Measurements from ENCODE around the gene HTT.
"Not testable (repeated sequence)": the region's sequence is repeated elsewhere in the genome, so short reads cannot be mapped to it uniquely, and the experiment has no call there.

HTT gene

DNA sequence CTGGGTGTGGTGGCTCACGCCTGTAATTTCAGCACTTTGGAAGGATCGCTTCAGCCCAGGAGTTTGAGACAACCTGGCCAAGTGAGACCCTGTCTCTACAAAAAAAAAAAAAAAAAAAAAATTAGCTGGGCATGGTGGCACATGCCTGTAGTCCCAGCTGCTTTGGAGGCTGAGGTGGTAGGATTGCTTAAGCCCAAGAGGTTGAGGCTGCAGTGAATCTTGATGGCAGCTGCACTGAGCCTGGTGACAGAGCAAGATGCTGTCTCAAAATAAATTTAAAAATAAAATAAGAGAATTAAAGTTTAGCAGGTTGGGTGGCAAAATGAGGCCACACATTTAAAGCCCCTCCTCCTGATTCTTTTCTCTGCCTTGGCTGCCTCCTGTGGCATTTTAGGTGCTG, 47.1 kb downstream of the HTT start:
- no peak for DNase-seq (ENCODE audit: low read depth)

DNA sequence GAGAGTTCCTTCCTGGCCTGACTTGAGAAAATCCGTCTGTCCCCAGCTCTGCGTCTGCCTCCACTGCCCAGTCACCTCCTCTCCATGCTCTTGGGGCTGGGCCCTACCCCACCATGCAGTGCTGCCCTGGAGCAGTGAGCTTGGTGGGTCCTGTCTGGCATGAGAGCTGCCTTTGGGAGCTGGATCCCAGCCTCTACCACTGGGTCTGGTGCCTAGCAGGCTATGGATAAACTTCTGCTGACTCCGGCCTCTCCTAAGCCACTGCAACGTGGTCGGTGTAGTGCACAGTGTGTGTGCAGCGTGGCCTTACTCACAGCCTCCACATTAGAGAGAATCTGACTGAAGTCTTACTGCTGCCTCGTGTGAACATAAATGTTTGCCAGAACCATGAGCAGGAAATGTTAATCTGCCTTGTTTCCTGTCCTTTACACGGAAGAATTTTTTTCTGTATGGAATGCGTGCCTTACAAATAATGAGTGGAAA, 47.6 kb downstream of the HTT start:
- DNase-seq (ENCODE audit: low read depth), result no peak

DNA sequence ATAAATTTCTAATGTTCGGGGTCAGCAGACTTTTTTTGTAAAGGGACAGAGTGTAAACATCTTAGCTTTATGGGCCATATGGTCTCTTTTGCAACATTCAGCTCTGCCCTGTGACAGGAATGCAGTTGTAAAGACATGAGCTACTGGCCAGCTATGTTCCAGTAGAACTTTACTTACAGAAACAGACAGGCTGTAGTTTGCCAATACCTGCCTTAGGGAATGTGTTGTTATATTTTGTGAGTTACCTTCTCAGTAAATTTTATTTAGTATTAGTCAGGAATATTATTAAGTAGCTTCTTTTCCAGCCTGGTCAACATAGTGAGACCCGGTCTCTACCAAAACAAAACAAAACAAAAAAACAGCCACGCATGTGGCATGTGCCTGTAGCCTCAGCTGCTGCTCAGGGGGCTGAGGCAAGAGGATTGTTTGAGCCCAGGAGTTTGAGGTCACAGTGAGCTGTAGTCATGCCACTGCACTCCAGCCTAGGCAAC, 48.7 kb downstream of the HTT start:
- no peak for DNase-seq (ENCODE audit: low read depth)

DNA sequence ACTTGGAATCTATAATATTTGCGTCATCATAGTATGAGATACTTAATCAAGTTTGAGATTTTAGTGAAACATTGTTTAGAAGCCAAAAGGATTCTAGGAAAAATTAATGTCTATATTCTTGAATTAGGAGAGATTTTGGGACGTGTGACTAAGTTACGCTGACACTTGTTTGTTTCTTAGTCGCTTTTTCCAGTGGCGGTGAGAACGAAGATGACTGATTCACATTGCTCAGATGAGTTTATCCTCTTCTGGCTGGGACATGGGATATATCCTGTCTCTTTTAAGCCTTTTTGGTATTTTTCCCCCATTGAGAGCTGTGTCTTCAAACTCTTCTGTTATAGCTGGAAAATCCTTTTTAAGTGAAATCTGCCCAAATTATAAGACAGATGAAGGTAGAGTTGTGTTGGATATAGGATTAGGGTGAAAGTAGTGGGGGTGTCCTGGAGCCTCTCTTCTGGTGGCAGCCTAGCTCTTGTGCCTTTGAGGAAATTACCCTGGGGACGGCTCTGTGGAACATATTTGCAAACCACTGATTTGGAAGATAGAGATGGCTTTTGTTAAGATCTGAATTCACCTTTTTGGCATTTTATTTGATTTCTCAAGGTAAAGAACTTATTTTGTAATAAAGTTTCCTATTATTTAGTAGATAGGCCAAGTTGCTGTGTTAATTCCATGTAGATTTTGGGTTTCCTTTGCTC, 49.7 kb downstream of the HTT start:
- no peak for DNase-seq (ENCODE audit: low read depth)

DNA sequence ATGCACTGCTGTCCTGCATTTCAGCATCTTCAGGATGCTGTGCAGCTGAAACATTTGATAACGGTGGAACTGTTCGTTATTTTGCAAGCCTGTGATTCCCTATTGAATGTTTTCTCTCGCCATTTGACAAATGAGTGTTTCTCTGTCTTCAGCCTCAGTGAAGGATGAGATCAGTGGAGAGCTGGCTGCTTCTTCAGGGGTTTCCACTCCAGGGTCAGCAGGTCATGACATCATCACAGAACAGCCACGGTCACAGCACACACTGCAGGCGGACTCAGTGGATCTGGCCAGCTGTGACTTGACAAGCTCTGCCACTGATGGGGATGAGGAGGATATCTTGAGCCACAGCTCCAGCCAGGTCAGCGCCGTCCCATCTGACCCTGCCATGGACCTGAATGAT, 52.6 kb downstream of the HTT start:
- no peak for DNase-seq (ENCODE audit: low read depth)

DNA sequence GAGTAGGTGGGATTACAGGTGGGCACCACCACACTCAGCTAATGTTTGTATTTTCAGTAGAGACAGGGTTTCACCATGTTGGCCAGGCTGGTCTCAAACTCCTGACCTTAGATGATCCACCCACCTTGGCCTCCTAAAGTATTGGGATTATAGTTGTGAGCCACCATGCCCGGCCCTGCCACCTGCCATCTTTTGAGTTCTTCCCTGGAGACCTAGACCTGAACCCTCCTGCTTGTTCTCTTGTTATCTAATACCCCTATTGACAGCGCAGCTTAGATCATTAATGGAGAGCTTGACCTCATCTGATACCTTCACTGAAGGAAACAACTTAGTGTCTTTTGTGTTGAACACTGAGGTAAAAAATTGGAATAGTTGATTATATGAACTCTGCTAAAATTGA, 53.6 kb downstream of the HTT start:
- no peak for DNase-seq (ENCODE audit: low read depth)

DNA sequence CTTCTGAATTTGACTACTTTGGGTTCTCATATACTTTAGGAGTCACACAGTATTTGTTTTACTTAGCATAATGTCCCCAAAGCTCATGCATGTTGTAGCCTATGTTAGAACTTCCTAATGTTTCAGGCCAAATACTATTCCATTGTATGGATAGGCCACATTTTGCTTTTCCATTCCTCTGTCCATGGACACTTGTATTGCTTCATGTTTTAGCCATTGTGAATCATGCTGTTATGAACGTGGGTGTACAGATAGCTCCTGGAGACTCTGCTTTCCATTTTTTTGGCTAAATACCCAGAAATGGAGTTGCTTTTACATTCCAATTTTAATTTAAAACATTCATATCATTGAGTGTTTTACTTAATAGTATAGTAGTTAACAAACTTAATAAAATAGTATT, 54.5 kb downstream of the HTT start:
- DNase-seq (ENCODE audit: low read depth), result no peak

DNA sequence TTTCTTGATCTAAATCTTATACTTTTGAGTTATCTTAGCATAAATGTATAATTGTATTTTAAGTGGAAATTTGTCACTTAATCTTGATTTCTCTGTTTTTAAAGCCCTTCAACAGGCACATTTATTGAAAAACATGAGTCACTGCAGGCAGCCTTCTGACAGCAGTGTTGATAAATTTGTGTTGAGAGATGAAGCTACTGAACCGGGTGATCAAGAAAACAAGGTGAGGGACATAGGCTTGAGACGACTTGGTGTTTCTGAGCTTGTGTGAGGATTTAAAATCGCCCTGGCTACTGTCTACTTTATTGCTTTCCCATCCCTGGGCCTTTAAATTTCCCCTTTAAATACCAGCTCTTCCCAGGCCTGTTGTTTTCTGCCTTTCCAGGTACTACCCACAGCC, 55.7 kb downstream of the HTT start:
- DNase-seq (ENCODE audit: low read depth), result no peak

DNA sequence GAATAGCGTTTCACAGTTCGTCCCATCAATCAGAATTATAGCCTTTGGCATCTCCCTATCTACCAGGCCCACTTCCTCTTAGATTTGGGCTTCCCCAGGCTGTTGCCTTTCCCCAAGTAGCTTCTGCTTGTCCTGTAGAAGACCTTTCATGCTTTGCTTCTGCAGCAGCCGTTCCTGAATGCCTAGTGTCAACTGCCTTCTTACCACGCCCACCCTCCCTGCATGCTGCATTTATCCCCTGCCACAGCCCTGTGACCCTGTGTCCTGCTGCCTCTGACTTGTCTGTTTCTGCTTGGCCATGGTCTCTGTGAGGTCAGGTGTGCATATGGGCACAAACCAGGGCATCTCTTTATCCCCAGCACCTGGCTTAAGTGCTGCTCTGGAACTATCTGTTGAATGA, 56.3 kb downstream of the HTT start:
- DNase-seq (ENCODE audit: low read depth), result no peak

DNA sequence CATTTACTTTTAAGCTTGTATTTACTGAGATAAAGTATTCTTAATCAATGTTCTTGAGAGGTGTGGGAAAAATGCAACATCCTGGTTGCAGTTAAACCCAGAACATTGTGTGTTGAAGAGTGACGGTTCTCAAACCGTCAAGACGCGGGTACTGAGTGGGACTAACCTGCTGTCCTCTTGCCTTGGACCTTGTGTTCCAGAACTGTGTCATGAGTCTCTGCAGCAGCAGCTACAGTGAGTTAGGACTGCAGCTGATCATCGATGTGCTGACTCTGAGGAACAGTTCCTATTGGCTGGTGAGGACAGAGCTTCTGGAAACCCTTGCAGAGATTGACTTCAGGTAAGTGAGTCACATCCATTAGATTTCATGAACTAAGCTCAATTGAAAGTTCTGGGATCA, 59.7 kb downstream of the HTT start:
- DNase-seq (ENCODE audit: low read depth), result no peak

DNA sequence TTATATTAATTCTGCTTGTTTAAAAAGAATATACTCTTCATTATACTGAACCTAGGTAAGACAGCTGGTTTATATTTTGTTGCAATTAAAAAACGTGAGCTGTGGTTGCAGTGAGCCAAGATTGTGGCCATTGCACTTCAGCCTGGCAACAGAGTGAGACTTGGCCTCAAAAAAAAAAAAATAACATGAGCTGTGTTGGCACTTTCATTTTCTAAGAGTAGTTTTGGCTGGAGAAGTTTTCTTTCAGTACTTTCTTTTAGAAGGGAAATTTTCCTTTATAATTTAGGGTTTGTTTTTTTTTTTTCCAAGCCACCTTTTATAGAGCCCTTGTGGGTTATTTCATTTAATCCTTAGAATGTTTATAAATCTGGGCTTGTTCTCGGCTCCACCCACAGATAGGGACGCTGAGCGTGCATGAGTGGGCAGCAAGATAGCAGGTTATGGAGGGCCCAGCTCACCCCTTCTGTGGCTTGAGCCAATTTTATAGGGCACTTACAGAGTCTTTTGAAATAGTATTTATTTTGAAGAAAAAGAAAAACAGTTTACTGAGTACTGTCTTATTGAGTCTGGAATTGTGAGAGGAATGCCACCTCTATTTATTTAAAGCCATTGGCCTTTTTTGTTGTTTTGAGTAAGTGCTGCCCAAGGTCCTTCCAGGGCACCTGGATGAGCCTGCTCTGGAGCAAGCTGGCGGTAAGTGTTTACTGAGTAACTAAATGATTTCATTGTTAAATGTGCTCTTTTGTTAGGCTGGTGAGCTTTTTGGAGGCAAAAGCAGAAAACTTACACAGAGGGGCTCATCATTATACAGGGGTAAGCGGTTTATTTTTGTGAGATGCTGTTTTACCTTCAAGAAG, 60.9 kb downstream of the HTT start:
- DNase-seq (ENCODE audit: low read depth), result no peak

DNA sequence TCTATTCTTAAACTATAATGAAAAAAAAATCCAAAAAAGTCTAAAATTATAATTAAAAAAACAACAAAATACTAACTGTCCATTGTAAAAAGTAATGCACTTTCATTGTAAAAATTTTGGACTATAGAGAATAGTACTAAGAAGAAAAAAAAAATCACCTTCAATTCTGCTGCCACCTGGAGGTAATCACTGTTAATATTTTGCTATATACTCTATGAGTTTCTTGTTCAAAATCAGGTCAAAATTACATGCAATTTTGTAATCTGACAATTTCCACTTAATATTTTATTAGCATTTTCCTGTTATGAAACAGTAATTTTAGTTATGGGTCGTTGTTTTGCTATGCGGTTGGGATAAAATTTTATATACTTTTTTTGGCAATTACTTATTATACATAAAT, 62.0 kb downstream of the HTT start:
- DNase-seq (ENCODE audit: low read depth), result no peak

DNA sequence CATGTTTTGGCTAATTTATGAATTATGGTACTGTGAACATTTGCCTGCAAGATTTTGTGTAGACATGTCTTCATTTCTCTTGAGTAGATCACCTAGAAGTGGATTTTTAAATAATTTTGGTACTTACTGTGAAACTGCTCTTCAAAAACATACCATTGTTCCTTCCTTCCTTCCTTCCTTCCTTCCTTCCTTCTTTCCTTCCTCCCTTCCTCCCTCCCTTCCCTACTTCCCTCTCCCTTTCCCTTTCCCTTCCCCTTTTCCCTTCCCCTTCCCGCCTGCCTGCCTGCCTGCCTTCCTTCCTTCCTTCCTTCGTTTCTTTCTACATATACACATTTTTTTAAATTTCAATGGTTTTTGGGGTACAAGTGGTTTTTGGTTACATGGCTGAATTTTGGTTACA, 63.4 kb downstream of the HTT start:
- no peak for DNase-seq (ENCODE audit: low read depth)

DNA sequence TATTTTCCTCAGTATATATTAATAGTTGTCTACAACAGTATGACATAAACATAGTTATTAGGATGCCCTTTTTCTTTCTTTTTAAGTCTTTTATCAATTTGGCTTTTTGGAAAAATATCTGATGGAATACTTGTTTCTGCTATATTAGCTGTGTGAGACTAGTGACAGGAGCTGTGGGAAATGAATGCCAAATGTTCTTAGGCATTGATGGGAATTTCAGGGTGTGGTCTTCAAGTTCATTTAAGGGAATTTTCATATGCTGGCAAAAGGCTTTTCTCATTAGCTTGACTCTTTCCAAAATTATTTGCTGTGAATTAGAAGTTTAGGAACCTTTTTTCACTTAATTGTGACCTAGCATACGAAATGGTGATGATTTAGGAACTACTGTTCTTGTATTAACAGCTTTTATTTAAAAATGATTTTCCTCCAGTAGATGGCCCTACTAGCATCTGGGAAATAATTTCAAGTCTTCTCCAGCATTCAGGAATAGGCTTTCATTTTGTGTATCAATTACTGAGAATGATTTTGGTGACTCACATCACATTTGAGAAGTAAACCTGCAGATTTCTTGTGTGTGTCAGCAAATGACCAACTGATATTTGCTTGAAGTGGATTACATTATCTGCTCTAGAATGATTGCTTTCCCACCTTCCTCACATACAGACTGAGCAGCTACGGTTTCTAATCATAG, 70.9 kb downstream of the HTT start:
- DNase-seq (ENCODE audit: low read depth), result no peak

DNA sequence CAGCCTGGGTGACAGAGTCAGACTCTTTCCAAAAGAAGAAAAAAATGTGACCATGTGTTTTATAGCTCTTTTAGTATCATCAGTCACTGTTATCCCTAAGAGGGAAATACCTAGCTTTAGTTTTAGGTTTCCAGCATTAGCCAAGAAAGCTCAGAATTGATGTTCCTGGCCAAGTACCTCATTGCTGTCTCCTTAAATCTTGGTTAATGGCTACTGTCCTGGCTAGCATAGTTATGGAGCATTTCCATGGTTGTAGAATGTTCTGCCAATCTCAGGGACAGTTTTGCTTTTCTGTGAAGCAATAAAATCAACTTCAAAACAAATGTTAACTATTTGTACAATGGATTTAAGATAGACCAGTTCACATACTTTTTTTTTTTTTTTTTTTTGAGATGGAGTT, 74.4 kb downstream of the HTT start:
- no peak for DNase-seq (ENCODE audit: low read depth)

DNA sequence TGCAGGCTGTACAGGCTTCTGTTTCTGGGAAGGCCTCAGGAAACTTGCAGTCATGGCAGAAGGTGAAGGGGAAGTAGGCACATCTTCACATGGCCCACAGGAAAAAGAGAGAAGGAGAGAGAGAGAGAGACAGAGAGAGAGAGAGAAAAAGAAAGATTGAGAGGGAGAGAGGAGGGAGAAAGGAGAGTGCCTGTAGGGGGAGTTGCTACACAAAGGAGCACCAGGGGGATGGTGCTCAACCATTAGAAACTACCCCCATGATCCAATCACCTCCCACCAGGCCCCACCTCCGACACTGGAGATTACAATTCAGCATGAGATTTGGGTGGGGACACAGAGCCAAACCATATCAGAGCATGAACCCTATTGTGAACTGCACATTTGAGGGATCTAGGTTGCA, 76.8 kb downstream of the HTT start:
- not testable (repeated sequence) for DNase-seq (ENCODE audit: low read depth)

DNA sequence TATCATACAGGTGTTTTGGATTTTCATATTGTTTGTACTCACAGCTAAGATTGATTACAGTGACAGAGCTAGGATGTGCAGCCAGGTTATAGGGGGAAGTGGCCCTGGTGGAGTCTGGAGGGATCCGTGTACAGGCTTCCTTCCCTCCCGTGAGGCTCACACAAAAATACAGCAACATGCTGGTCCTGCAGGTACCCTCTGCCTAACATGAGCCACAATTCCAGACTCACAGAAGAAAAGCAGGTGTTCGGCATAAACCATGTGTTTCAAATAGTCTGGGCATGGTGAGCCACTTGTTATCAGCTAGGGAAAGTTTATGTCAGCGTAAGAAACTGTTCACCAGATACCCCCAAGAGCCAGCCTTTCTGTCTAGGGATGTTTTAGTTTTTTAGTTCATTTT, 82.9 kb downstream of the HTT start:
- DNase-seq (ENCODE audit: low read depth), result no peak

DNA sequence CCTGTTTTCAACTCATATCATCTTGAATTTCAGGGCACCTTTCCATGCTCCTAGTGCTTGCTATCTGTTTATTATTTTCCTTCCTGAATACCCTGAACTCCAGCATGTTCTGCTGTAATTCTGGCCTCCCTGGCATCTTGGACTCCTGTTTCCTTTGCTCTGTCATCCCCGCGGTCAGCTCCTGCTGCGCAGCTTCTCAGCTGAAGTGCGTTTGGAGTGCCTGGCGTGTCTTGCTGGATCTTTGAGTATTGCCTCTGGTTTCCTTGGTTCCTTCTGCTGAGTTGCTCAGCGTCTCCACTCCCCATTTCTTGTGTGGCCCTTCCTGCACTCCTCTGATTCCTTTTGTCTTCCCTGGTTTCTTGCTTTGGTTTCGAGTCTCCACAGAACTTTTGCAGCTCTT, 84.4 kb downstream of the HTT start:
- no peak for DNase-seq (ENCODE audit: low read depth)

DNA sequence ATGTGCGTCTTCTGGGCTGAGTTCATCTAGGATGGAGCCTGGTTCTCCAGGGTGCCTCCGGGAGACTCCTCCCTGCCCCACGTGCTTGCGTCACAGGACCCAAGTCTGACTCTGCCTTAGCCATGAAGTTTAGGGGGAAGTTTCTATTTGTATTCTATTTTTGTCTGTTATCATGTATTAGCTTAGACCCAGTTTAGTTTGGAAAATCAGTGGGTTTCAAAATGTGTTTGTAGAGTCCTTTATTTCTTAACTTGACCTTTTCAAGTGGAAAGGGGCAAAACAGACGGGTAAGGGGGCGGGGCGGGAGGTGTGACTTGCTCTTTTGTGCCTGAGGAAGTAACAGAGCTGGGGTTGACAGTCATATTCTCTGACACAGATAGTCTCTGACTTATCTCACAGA, 86.0 kb downstream of the HTT start:
- DNase-seq (ENCODE audit: low read depth), result no peak

DNA sequence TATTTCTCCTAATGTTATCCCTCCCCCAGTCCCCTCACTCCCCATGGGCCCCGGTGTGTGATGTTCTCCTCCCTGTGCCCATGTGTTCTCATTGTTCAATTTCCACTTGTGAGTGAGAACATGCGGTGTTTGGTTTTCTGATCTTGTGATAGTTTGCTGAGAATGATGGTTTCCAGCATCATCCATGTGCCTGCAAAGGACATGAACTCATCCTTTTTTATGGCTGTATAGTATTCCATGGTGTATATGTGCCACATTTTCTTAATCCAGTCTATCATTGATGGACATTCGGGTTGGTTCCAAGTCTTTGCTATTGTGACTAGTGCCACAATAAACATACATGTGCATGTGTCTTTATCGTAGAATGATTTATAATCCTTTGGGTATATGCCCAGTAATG, 86.6 kb downstream of the HTT start:
- DNase-seq (ENCODE audit: low read depth), result not testable (repeated sequence)

DNA sequence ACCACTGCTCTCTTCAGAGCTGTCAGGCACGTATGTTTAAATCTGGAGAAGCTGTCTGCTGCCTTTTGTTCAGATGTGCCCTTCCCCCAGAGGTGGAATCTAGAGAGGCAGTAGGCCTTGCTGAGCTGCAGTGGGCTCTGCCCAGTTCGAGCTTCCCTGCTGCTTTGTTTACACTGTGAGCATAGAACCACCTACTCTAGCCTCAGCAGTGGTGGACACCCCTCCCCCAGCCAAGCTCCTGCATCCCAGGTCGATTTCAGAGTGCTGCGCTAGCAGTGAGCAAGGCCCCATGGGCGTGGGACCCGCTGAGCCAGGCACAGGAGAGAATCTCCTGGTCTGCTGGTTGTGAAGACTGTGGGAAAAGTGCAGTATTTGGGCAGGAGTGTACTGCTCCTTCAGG, 92.0 kb downstream of the HTT start:
- not testable (repeated sequence) for DNase-seq (ENCODE audit: low read depth)

DNA sequence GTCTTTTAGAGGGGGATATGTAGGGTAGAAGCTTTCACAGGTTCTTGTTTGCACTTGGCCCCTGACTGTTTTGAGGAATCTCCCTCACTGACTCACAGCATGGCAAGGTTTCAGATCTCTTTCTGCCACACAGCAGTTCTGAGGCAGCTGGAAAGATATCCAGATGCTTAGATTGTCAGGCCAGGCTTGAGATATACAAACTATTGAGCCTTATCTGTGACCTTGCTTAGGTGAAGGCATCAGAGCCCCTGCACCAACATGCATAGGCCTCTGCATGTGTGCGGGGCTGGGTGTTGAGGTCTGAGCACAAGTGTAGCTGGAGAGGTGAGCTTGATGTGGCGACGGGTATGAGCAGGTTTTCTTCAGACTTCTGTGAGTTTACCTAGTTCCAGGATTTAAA, 93.5 kb downstream of the HTT start:
- no peak for DNase-seq (ENCODE audit: low read depth)

All from T-helper 22 cell (primary cell).